K562 (cell line): ENCODE measurements around the gene ABHD5. TPM values are rescaled to one million over a fixed set of nuclear protein-coding genes. Genes with fewer than 3 reads are reported as not detected.

ENCODE experiments used
- CREB1 ChIP-seq, 2 experiments: sonication (generic) in 1 of 2; formaldehyde crosslinking in 1 of 2; IDR thresholded peaks; 2 replicates each; pipeline versions ENCODE4 v1.6.1 to v1.8.0; 2012 to 2022; ENCODE audit warnings: inconsistent platforms in 1 of 2, mild to moderate bottlenecking in 1 of 2, missing genetic modification reagents in 1 of 2, moderate library complexity in 1 of 2
- NFYB ChIP-seq: IDR thresholded peaks from 2 replicates; pipeline ENCODE4 v1.6.1; 2011; ENCODE audit warnings: mild to moderate bottlenecking, moderate library complexity; ENCODE audit not compliant: insufficient read length; ENCODE audit errors: extremely low read depth
- PRMT5 ChIP-seq: sonication (generic); formaldehyde crosslinking; IDR thresholded peaks from 2 replicates; pipeline ENCODE4 v1.5.0; 2020; ENCODE audit warnings: missing genetic modification reagents
- RFX7 ChIP-seq: fragments of 250-450 bp; sonication (Bioruptor Pico); IDR thresholded peaks from 2 replicates; pipeline ENCODE4 v1.5.1; 2021; ENCODE audit warnings: mild to moderate bottlenecking
- SRF ChIP-seq, 2 experiments: fragments of 250-450, 450-650 bp in 1 of 2; sonication (Bioruptor Pico) in 1 of 2; sonication (generic) in 1 of 2; formaldehyde crosslinking; IDR thresholded peaks; 2 replicates each; pipeline versions ENCODE4 v1.5.0 to v1.5.1; 2020 to 2022; ENCODE audit warnings: mild to moderate bottlenecking in 1 of 2, missing genetic modification reagents in 1 of 2
- TRIM24 ChIP-seq, 2 experiments: fragments of 450-650 bp; IDR thresholded peaks; 2 replicates each; pipeline ENCODE4 v1.6.1; 2016
- ZMIZ1 ChIP-seq, 2 experiments: fragments of 150-350 bp in 1 of 2; IDR thresholded peaks; 2 replicates each; pipeline ENCODE4 v1.6.1; 2012 to 2016; ENCODE audit warnings: low read depth in 2 of 2, low read length in 2 of 2, mild to moderate bottlenecking in 1 of 2, moderate library complexity in 1 of 2
- ZNF184 ChIP-seq: sonication (generic); formaldehyde crosslinking; IDR thresholded peaks from 2 replicates; pipeline ENCODE4 v1.5.0; 2020; ENCODE audit warnings: missing genetic modification reagents
- ZNF561 ChIP-seq: fragments of 450-650 bp; formaldehyde crosslinking; conservative IDR thresholded peaks from 2 replicates; pipeline ENCODE4 v1.4.0; 2020; ENCODE audit warnings: mild to moderate bottlenecking, moderate library complexity
- polyA plus RNA-seq, 8 experiments: library from polyadenylated mRNA; depleted of rRNA in 4 of 8; stranded (reverse) in 5 of 8; unstranded in 3 of 8; fragments of >200 nt; fragmentation: Nextera tagmentation in 2 of 8; fragmentation: Illumina TruSeq in 1 of 8; extraction: Ambion mirVana in 2 of 8; extraction: Trizol in 1 of 8; gene quantifications; 2 replicates each; pipeline versions ENCODE4 v1.2.1 to v1.2.3, GENCODE V29; 2011 to 2014; ENCODE audit warnings: inconsistent platforms in 1 of 8, missing spikeins in 1 of 8
- total RNA-seq, 7 experiments: library from RNA; depleted of rRNA in 6 of 7; stranded (reverse); fragments of >200 nt in 6 of 7; fragmentation: Illumina TruSeq in 2 of 7; extraction: Trizol in 2 of 7; gene quantifications; 2 replicates each; pipeline versions ENCODE4 v1.2.1 to v1.2.3, GENCODE V29; 2011 to 2021; ENCODE audit warnings: low replicate concordance in 1 of 7
- TF ChIP-seq, protein P1 (sequence below): fragments of 450-650 bp; IDR thresholded peaks from 2 replicates; pipeline ENCODE4 v1.6.1; 2018; ENCODE audit not compliant: partially characterized antibody
- TF ChIP-seq, protein P2 (sequence below): IDR thresholded peaks from 2 replicates; pipeline ENCODE4 v1.6.1; 2014; ENCODE audit warnings: antibody characterized with exemption
- TF ChIP-seq, protein P3 (sequence below): fragments of 250-450 bp; sonication (Bioruptor Pico); IDR thresholded peaks from 2 replicates; pipeline ENCODE4 v1.4.0; 2020

ABHD5 gene
- total and polyA plus RNA-seq, 9 of the 15 experiments (the other 6 are each of a cell fraction or from before 2014, with no cell fraction given): 27.8 to 61.7 (median 39.9) TPM

- TF ChIP-seq ZNF184 (CRISPR knock-in tag) (no peak), CREB1 (IDR thresholded peaks at IDR 0.05) (peak; percentile 61), CREB1 (CRISPR knock-in tag; IDR thresholded peaks at IDR 0.05) (peak; percentile 69), TRIM24 (IDR thresholded peaks at IDR 0.05) (peak; percentile 21 to 52; a peak in 2 of 4 replicates), NFYB (no peak), ZNF561 (peak; percentile 58; the same call in 1 of the 2 replicates), SRF (CRISPR knock-in tag; IDR thresholded peaks at IDR 0.05) (peak; percentile 69 to 70; a peak in 2 of 4 replicates), RFX7 (CRISPR knock-in tag) (no peak), PRMT5 (CRISPR knock-in tag) (no peak), ZMIZ1 (IDR thresholded peaks at IDR 0.05; ENCODE audit: low read depth in 2 of 2, low read length in 2 of 2) (peak in 1 of 2 experiments; percentile 88; a peak in 2 of 4 replicates)
- TF ChIP-seq, protein P1, sequence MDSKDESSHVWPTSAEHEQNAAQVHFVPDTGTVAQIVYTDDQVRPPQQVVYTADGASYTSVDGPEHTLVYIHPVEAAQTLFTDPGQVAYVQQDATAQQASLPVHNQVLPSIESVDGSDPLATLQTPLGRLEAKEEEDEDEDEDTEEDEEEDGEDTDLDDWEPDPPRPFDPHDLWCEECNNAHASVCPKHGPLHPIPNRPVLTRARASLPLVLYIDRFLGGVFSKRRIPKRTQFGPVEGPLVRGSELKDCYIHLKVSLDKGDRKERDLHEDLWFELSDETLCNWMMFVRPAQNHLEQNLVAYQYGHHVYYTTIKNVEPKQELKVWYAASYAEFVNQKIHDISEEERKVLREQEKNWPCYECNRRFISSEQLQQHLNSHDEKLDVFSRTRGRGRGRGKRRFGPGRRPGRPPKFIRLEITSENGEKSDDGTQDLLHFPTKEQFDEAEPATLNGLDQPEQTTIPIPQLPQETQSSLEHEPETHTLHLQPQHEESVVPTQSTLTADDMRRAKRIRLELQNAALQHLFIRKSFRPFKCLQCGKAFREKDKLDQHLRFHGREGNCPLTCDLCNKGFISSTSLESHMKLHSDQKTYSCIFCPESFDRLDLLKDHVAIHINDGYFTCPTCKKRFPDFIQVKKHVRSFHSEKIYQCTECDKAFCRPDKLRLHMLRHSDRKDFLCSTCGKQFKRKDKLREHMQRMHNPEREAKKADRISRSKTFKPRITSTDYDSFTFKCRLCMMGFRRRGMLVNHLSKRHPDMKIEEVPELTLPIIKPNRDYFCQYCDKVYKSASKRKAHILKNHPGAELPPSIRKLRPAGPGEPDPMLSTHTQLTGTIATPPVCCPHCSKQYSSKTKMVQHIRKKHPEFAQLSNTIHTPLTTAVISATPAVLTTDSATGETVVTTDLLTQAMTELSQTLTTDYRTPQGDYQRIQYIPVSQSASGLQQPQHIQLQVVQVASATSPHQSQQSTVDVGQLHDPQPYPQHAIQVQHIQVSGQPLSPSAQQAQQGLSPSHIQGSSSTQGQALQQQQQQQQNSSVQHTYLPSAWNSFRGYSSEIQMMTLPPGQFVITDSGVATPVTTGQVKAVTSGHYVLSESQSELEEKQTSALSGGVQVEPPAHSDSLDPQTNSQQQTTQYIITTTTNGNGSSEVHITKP: no peak
- TF ChIP-seq, protein P2, sequence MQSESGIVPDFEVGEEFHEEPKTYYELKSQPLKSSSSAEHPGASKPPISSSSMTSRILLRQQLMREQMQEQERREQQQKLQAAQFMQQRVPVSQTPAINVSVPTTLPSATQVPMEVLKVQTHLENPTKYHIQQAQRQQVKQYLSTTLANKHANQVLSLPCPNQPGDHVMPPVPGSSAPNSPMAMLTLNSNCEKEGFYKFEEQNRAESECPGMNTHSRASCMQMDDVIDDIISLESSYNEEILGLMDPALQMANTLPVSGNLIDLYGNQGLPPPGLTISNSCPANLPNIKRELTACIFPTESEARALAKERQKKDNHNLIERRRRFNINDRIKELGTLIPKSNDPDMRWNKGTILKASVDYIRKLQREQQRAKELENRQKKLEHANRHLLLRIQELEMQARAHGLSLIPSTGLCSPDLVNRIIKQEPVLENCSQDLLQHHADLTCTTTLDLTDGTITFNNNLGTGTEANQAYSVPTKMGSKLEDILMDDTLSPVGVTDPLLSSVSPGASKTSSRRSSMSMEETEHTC: no peak
- TF ChIP-seq, protein P3, sequence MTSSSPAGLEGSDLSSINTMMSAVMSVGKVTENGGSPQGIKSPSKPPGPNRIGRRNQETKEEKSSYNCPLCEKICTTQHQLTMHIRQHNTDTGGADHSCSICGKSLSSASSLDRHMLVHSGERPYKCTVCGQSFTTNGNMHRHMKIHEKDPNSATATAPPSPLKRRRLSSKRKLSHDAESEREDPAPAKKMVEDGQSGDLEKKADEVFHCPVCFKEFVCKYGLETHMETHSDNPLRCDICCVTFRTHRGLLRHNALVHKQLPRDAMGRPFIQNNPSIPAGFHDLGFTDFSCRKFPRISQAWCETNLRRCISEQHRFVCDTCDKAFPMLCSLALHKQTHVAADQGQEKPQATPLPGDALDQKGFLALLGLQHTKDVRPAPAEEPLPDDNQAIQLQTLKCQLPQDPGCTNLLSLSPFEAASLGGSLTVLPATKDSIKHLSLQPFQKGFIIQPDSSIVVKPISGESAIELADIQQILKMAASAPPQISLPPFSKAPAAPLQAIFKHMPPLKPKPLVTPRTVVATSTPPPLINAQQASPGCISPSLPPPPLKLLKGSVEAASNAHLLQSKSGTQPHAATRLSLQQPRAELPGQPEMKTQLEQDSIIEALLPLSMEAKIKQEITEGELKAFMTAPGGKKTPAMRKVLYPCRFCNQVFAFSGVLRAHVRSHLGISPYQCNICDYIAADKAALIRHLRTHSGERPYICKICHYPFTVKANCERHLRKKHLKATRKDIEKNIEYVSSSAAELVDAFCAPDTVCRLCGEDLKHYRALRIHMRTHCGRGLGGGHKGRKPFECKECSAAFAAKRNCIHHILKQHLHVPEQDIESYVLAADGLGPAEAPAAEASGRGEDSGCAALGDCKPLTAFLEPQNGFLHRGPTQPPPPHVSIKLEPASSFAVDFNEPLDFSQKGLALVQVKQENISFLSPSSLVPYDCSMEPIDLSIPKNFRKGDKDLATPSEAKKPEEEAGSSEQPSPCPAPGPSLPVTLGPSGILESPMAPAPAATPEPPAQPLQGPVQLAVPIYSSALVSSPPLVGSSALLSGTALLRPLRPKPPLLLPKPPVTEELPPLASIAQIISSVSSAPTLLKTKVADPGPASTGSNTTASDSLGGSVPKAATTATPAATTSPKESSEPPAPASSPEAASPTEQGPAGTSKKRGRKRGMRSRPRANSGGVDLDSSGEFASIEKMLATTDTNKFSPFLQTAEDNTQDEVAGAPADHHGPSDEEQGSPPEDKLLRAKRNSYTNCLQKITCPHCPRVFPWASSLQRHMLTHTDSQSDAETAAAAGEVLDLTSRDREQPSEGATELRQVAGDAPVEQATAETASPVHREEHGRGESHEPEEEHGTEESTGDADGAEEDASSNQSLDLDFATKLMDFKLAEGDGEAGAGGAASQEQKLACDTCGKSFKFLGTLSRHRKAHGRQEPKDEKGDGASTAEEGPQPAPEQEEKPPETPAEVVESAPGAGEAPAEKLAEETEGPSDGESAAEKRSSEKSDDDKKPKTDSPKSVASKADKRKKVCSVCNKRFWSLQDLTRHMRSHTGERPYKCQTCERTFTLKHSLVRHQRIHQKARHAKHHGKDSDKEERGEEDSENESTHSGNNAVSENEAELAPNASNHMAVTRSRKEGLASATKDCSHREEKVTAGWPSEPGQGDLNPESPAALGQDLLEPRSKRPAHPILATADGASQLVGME: peak; percentile 74
Observed at GRCh38 chr3:43690400-43691119, at the start of gene ABHD5 (continued).
